ENCODE measurements around the gene DENND5B.
A peak's percentile ranks its signal among the peaks of the same experiment; 100 is the strongest.
"Not testable (repeated sequence)": the region's sequence is repeated elsewhere in the genome, so short reads cannot be mapped to it uniquely, and the experiment has no call there.

The DENND5B gene

GRCh38 chr12:31550590-31550989 lies 40.3 kb downstream of the DENND5B start:
- DNase-seq = not testable (repeated sequence)

- DNase-seq = no peak
Observed at GRCh38 chr12:31536672-31537071, 54.3 kb downstream of the DENND5B start.

- DNase-seq = no peak
Observed at GRCh38 chr12:31533470-31533869, 57.5 kb downstream of the DENND5B start.

GRCh38 chr12:31531893-31532292 lies 59.0 kb downstream of the DENND5B start:
- no peak for DNase-seq

- no peak for DNase-seq
Observed at GRCh38 chr12:31528095-31528494, 62.8 kb downstream of the DENND5B start.

GRCh38 chr12:31527083-31527482 lies 63.9 kb downstream of the DENND5B start:
- DNase-seq = no peak

- DNase-seq = no peak
Observed at GRCh38 chr12:31526158-31526546, 64.8 kb downstream of the DENND5B start.

- no peak for DNase-seq
Observed at GRCh38 chr12:31525496-31526157, 65.3 kb downstream of the DENND5B start.

GRCh38 chr12:31524791-31525495 lies 66.0 kb downstream of the DENND5B start:
- peak; percentile 38 for DNase-seq

- DNase-seq = no peak
Observed at GRCh38 chr12:31523306-31523705, 67.6 kb downstream of the DENND5B start.

- no peak for DNase-seq
Observed at GRCh38 chr12:31522607-31523006, 68.3 kb downstream of the DENND5B start.

- DNase-seq = peak; percentile 24
Observed at GRCh38 chr12:31521964-31522363, 69.0 kb downstream of the DENND5B start.

GRCh38 chr12:31519511-31519910 lies 71.4 kb downstream of the DENND5B start:
- no peak for DNase-seq

GRCh38 chr12:31518680-31519227 lies 72.2 kb downstream of the DENND5B start:
- peak; percentile 100 for DNase-seq

- peak; percentile 22 for DNase-seq
Observed at GRCh38 chr12:31517994-31518393, 72.9 kb downstream of the DENND5B start.

- no peak for DNase-seq
Observed at GRCh38 chr12:31516702-31517101, 74.2 kb downstream of the DENND5B start.

- no peak for DNase-seq
Observed at GRCh38 chr12:31514912-31515311, 76.0 kb downstream of the DENND5B start.

- peak; percentile 32 for DNase-seq
Observed at GRCh38 chr12:31510034-31510433, 80.9 kb downstream of the DENND5B start.

GRCh38 chr12:31508436-31509150 lies 82.3 kb downstream of the DENND5B start:
- DNase-seq = no peak

GRCh38 chr12:31507966-31508365 lies 83.0 kb downstream of the DENND5B start:
- DNase-seq = peak; percentile 49

- peak; percentile 86 for DNase-seq
Observed at GRCh38 chr12:31506515-31507306, 84.2 kb downstream of the DENND5B start.

- no peak for DNase-seq
Observed at GRCh38 chr12:31504625-31505222, 86.2 kb downstream of the DENND5B start.

Measured in fibroblast of upper back skin (primary cell).